Lower lobe of right lung (tissue), 2 donors: ENCODE measurements around the gene VPS4B. TPM values are rescaled to one million over a fixed set of nuclear protein-coding genes. Genes with fewer than 3 reads are reported as not detected.

Experiments
- ATAC-seq, 2 donors: fragments of 200-7000 bp; cut with Tn5 transposase; one replicate each; pipeline ENCODE4 v1.9.1; 2020 to 2022; ENCODE audit warnings: mild to moderate bottlenecking in 2 of 2, moderate library complexity in 2 of 2
- DNase-seq: peaks from one replicate; pipeline ENCODE4 v3.0.0-alpha.2; 2020
- H3K27ac ChIP-seq: fragments of 200-600 bp; one replicate; pipeline ENCODE4 v1.8.0; 2022
- H3K27me3 ChIP-seq: fragments of 200-600 bp; one replicate; pipeline ENCODE4 v1.8.0; 2022; ENCODE audit warnings: low read depth
- H3K36me3 ChIP-seq: fragments of 200-600 bp; one replicate; pipeline ENCODE4 v1.8.0; 2022; ENCODE audit warnings: mild to moderate bottlenecking
- H3K4me1 ChIP-seq: fragments of 200-600 bp; one replicate; pipeline ENCODE4 v1.8.0; 2022
- H3K4me3 ChIP-seq: fragments of 200-600 bp; one replicate; pipeline ENCODE4 v1.8.0; 2022; ENCODE audit warnings: mild to moderate bottlenecking
- H3K9me3 ChIP-seq: fragments of 200-600 bp; one replicate; pipeline ENCODE4 v1.8.0; 2022
- intact Hi-C: fragments of 100-400 bp; cut with DNase I; formaldehyde crosslinking; loops from one replicate; pipeline ENCODE4 v1.11.0; 2022
- total RNA-seq: library from RNA; stranded (reverse); fragmentation: NEBNext Ultra II Directional; extraction: Animal tissue kit (Norgen Biotek cat#: 25700); gene quantifications from one replicate; pipeline ENCODE4 v1.2.1, GENCODE V29; 2021
- TF ChIP-seq, protein P1 (sequence below): fragments of 200-600 bp; IDR thresholded peaks from one replicate; pipeline ENCODE4 v1.8.0; 2022; ENCODE audit warnings: antibody characterized with exemption, mild to moderate bottlenecking
- donor health status: DM: no; HTN: yes; CAD: no; lungs with severe emphysema.

VPS4B gene
- total RNA-seq, 1 donor from 2014 or later = 63.6 TPM

GRCh38 chr18:63356272-63356896, 65.9 kb downstream of the VPS4B start:
- Histone ChIP-seq H3K9me3 (no peaks in the 10 kb centered on the region), H3K4me3 (no peak overlapping the region), H3K4me1 (no peaks in the 10 kb centered on the region), H3K27ac (no peak overlapping the region), H3K27me3 (no peaks in the 10 kb centered on the region), H3K36me3 (peaks cover 94% of the 10 kb centered on the region)
- TF ChIP-seq, protein P1, sequence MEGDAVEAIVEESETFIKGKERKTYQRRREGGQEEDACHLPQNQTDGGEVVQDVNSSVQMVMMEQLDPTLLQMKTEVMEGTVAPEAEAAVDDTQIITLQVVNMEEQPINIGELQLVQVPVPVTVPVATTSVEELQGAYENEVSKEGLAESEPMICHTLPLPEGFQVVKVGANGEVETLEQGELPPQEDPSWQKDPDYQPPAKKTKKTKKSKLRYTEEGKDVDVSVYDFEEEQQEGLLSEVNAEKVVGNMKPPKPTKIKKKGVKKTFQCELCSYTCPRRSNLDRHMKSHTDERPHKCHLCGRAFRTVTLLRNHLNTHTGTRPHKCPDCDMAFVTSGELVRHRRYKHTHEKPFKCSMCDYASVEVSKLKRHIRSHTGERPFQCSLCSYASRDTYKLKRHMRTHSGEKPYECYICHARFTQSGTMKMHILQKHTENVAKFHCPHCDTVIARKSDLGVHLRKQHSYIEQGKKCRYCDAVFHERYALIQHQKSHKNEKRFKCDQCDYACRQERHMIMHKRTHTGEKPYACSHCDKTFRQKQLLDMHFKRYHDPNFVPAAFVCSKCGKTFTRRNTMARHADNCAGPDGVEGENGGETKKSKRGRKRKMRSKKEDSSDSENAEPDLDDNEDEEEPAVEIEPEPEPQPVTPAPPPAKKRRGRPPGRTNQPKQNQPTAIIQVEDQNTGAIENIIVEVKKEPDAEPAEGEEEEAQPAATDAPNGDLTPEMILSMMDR = no peak
- no peak for ATAC-seq
- intact Hi-C loops = no loop called here
- DNase-seq = no peak

DNA sequence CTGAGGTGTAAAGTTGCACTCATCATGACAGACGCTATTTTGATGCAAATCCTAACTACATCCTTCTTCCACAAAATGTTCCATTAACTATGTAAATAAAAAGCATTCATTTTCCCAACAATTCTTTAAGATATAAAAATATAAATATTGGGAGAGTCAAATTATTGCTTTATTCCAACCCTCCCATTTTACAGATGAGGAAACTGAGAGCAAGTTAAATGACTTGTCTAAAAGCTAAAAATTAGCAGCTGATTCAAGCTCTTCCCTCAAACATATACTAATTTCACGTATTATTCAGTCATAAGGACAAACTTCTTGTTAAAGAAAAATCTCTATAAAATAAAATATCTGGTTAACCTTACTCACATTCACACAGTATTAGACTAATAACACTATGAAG, 72.0 kb downstream of the VPS4B start:
- H3K4me1 ChIP-seq = no peaks in the 10 kb centered on the region
- no peaks in the 10 kb centered on the region for H3K9me3 ChIP-seq
- DNase-seq = no peak
- H3K4me3 ChIP-seq = no peak overlapping the region
- no peak overlapping the region for H3K27ac ChIP-seq
- no peaks in the 10 kb centered on the region for H3K27me3 ChIP-seq
- ATAC-seq = no peak
- intact Hi-C loops = no loop called here
- peaks cover 99% of the 10 kb centered on the region for H3K36me3 ChIP-seq
- TF ChIP-seq, protein P1 = no peak

GRCh38 chr18:63348508-63349136, 73.7 kb downstream of the VPS4B start:
- H3K36me3 ChIP-seq = peaks cover 99% of the 10 kb centered on the region

GRCh38 chr18:63346480-63347183, 75.6 kb downstream of the VPS4B start:
- TF ChIP-seq, protein P1 = no peak
- Histone ChIP-seq H3K4me3 (no peak overlapping the region), H3K9me3 (no peaks in the 10 kb centered on the region), H3K36me3 (peaks cover 99% of the 10 kb centered on the region), H3K27me3 (no peaks in the 10 kb centered on the region), H3K4me1 (no peaks in the 10 kb centered on the region), H3K27ac (no peak overlapping the region)
- DNase-seq (no peak), ATAC-seq (no peak)
- intact Hi-C loops = no loop called here

More at GRCh38 chr18:63348508-63349136, 73.7 kb downstream of the VPS4B start:
- ATAC-seq (no peak), DNase-seq (no peak)
- H3K9me3 ChIP-seq = no peaks in the 10 kb centered on the region
- TF ChIP-seq, protein P1 = no peak
- H3K4me3 ChIP-seq = no peak overlapping the region
- no peaks in the 10 kb centered on the region for H3K27me3 ChIP-seq
- no peak overlapping the region for H3K27ac ChIP-seq
- H3K4me1 ChIP-seq = no peaks in the 10 kb centered on the region
- intact Hi-C loops = no loop called here

GRCh38 chr18:63346031-63346430, 76.2 kb downstream of the VPS4B start:
- H3K27me3 ChIP-seq = no peaks in the 10 kb centered on the region
- intact Hi-C loops = no loop called here
- H3K9me3 ChIP-seq = no peaks in the 10 kb centered on the region
- H3K4me3 ChIP-seq = no peak overlapping the region
- TF ChIP-seq, protein P1 = no peak
- ATAC-seq (no peak), DNase-seq (no peak)
- H3K36me3 ChIP-seq = peaks cover 99% of the 10 kb centered on the region
- H3K4me1 ChIP-seq = no peaks in the 10 kb centered on the region
- H3K27ac ChIP-seq = no peak overlapping the region
